ENCODE data around the gene CCDC63. TPM values are rescaled to one million over a fixed set of nuclear protein-coding genes. Genes with fewer than 3 reads are reported as not detected.

Gene CCDC63
- total and polyA plus RNA-seq, 4 donors = not detected

- Histone ChIP-seq H3K4me3 (ENCODE audit: low read depth, low read length) (no peak overlapping the region), H3K4me1 (ENCODE audit: control insufficient read depth, insufficient read depth, low read length) (no peaks in the 10 kb centered on the region), H3K27me3 (ENCODE audit: control insufficient read depth, insufficient read depth, low read length) (no peaks in the 10 kb centered on the region), H3K9me3 (ENCODE audit: control insufficient read depth, insufficient read depth, low read length) (no peaks in the 10 kb centered on the region), H3K36me3 (ENCODE audit: control insufficient read depth, insufficient read depth, low read length) (no peaks in the 10 kb centered on the region), H3K27ac (ENCODE audit: low read depth, low read length) (no peak overlapping the region)
- 76% methylated on average over 3 of the region's 3 CpGs for WGBS (ENCODE audit: insufficient coverage)
- no peak for DNase-seq (ENCODE audit: low read depth in 4 of 6, low spot score in 6 of 6)
These were observed 22.2 kb downstream of the CCDC63 start for GRCh38 chr12:110869026-110869425.

DNA sequence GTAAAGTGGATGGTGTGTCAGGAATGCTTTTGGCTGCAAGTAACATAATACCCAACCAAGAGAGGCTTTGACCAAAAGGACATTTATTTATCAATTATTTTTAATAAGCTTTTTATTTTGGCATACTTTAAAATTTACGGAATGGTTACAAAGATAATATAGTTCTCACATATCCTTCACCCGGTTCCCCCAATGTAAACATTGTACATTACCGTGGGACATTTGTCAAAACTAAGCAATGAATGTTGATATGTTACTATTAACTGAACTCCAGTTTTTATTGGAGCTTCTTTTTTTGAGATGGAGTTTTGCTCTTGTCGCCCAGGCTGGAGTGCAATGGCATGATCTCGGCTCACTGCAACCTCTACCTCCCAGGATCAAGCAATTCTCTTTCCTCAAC is 23.0 kb downstream of the CCDC63 start:
- Histone ChIP-seq H3K27ac (ENCODE audit: low read depth, low read length) (no peak overlapping the region), H3K4me3 (ENCODE audit: low read depth, low read length) (no peak overlapping the region), H3K4me1 (ENCODE audit: control insufficient read depth, insufficient read depth, low read length) (no peaks in the 10 kb centered on the region), H3K36me3 (ENCODE audit: control insufficient read depth, insufficient read depth, low read length) (no peaks in the 10 kb centered on the region), H3K9me3 (ENCODE audit: control insufficient read depth, insufficient read depth, low read length) (no peaks in the 10 kb centered on the region), H3K27me3 (ENCODE audit: control insufficient read depth, insufficient read depth, low read length) (no peaks in the 10 kb centered on the region)
- WGBS (ENCODE audit: insufficient coverage) = 100% methylated on average over 2 of the region's 5 CpGs
- DNase-seq (ENCODE audit: low read depth in 4 of 6, low spot score in 6 of 6) = no peak

GRCh38 chr12:110872100-110872499 is 25.3 kb downstream of the CCDC63 start:
- H3K4me1 ChIP-seq (ENCODE audit: control insufficient read depth, insufficient read depth, low read length) = no peaks in the 10 kb centered on the region
- H3K27ac ChIP-seq (ENCODE audit: low read depth, low read length) = no peak overlapping the region
- no peak overlapping the region for H3K4me3 ChIP-seq (ENCODE audit: low read depth, low read length)
- H3K27me3 ChIP-seq (ENCODE audit: control insufficient read depth, insufficient read depth, low read length) = no peaks in the 10 kb centered on the region
- 44% methylated on average over 1 of the region's 4 CpGs for WGBS (ENCODE audit: insufficient coverage)
- no peaks in the 10 kb centered on the region for H3K36me3 ChIP-seq (ENCODE audit: control insufficient read depth, insufficient read depth, low read length)
- no peak for DNase-seq (ENCODE audit: low read depth in 4 of 6, low spot score in 6 of 6)
- H3K9me3 ChIP-seq (ENCODE audit: control insufficient read depth, insufficient read depth, low read length) = peaks cover 2% of the 10 kb centered on the region

- Histone ChIP-seq H3K27ac (ENCODE audit: low read depth, low read length) (no peak overlapping the region), H3K36me3 (ENCODE audit: control insufficient read depth, insufficient read depth, low read length) (no peaks in the 10 kb centered on the region), H3K4me3 (ENCODE audit: low read depth, low read length) (no peak overlapping the region), H3K9me3 (ENCODE audit: control insufficient read depth, insufficient read depth, low read length) (peaks cover 2% of the 10 kb centered on the region), H3K4me1 (ENCODE audit: control insufficient read depth, insufficient read depth, low read length) (no peaks in the 10 kb centered on the region), H3K27me3 (ENCODE audit: control insufficient read depth, insufficient read depth, low read length) (no peaks in the 10 kb centered on the region)
- WGBS (ENCODE audit: insufficient coverage) = no CpG with 5 or more reads among the region's 2 CpGs
- DNase-seq (ENCODE audit: low read depth in 4 of 6, low spot score in 6 of 6) = no peak
These were observed 27.6 kb downstream of the CCDC63 start for GRCh38 chr12:110874351-110874750.

GRCh38 chr12:110874781-110875180 is 28.0 kb downstream of the CCDC63 start:
- Histone ChIP-seq H3K27ac (ENCODE audit: low read depth, low read length) (no peak overlapping the region), H3K27me3 (ENCODE audit: control insufficient read depth, insufficient read depth, low read length) (no peaks in the 10 kb centered on the region), H3K4me3 (ENCODE audit: low read depth, low read length) (no peak overlapping the region), H3K36me3 (ENCODE audit: control insufficient read depth, insufficient read depth, low read length) (no peaks in the 10 kb centered on the region), H3K4me1 (ENCODE audit: control insufficient read depth, insufficient read depth, low read length) (no peaks in the 10 kb centered on the region), H3K9me3 (ENCODE audit: control insufficient read depth, insufficient read depth, low read length) (peaks cover 2% of the 10 kb centered on the region)
- DNase-seq (ENCODE audit: low read depth in 4 of 6, low spot score in 6 of 6) = no peak

- Histone ChIP-seq H3K4me1 (ENCODE audit: control insufficient read depth, insufficient read depth, low read length) (no peaks in the 10 kb centered on the region), H3K4me3 (ENCODE audit: low read depth, low read length) (no peak overlapping the region), H3K27me3 (ENCODE audit: control insufficient read depth, insufficient read depth, low read length) (no peaks in the 10 kb centered on the region), H3K27ac (ENCODE audit: low read depth, low read length) (no peak overlapping the region), H3K36me3 (ENCODE audit: control insufficient read depth, insufficient read depth, low read length) (no peaks in the 10 kb centered on the region), H3K9me3 (ENCODE audit: control insufficient read depth, insufficient read depth, low read length) (peaks cover under 1% of the 10 kb centered on the region)
- 60% methylated on average over 2 of the region's 2 CpGs for WGBS (ENCODE audit: insufficient coverage)
- DNase-seq (ENCODE audit: low read depth in 4 of 6, low spot score in 6 of 6) = no peak
These were observed 33.9 kb downstream of the CCDC63 start for GRCh38 chr12:110880651-110881050.

GRCh38 chr12:110883251-110883650 is 36.5 kb downstream of the CCDC63 start:
- WGBS (ENCODE audit: insufficient coverage) = 100% methylated on average over 3 of the region's 4 CpGs
- no peak for DNase-seq (ENCODE audit: low read depth in 4 of 6, low spot score in 6 of 6)
- Histone ChIP-seq H3K4me3 (ENCODE audit: low read depth, low read length) (no peak overlapping the region), H3K27me3 (ENCODE audit: control insufficient read depth, insufficient read depth, low read length) (no peaks in the 10 kb centered on the region), H3K4me1 (ENCODE audit: control insufficient read depth, insufficient read depth, low read length) (peaks cover 4% of the 10 kb centered on the region), H3K27ac (ENCODE audit: low read depth, low read length) (no peak overlapping the region), H3K9me3 (ENCODE audit: control insufficient read depth, insufficient read depth, low read length) (no peaks in the 10 kb centered on the region), H3K36me3 (ENCODE audit: control insufficient read depth, insufficient read depth, low read length) (no peaks in the 10 kb centered on the region)

- DNase-seq (ENCODE audit: low read depth in 4 of 6, low spot score in 6 of 6) = peak in 1 of 6 donors; percentile 23
- Histone ChIP-seq H3K4me1 (ENCODE audit: control insufficient read depth, insufficient read depth, low read length) (peaks cover 4% of the 10 kb centered on the region), H3K4me3 (ENCODE audit: low read depth, low read length) (no peak overlapping the region), H3K9me3 (ENCODE audit: control insufficient read depth, insufficient read depth, low read length) (no peaks in the 10 kb centered on the region), H3K36me3 (ENCODE audit: control insufficient read depth, insufficient read depth, low read length) (no peaks in the 10 kb centered on the region), H3K27me3 (ENCODE audit: control insufficient read depth, insufficient read depth, low read length) (no peaks in the 10 kb centered on the region), H3K27ac (ENCODE audit: low read depth, low read length) (no peak overlapping the region)
- 57% methylated on average over 4 of the region's 6 CpGs for WGBS (ENCODE audit: insufficient coverage)
These were observed 38.5 kb downstream of the CCDC63 start for GRCh38 chr12:110885152-110885840.

DNA sequence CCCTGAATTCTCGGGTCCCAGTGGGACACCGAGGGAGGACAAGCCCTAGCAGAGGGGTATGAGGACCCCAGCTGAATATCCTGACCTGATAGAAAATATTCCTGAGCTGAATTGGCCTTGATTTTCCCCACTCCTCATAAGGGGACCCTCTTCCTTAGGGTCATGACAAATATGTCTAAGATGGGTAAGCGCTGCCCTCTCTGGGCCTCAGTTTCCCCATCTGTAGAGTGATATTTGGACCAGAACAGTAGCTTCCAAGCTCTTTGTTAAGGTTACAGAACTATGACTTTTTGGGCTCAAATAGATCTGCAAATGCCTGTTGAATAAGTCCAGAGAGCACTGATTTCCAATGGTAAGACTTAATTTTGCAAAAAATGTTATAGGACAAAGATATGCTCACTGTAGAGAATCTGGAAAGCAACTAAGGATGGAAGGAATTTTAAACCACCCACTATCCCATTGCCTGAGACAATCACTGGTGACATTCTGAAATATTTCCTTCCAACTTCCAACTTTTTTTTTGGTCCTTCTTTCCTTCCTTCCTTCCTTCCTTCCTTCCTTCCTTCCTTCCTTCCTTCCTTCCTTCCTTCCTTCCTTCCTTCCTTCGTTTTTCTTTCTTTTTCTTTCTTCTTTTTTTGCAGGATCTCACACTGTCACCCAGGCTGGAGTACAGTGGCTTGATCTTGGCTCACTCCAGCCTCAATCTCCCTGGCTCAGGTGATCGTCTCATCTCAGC is 41.6 kb downstream of the CCDC63 start:
- Histone ChIP-seq H3K27ac (ENCODE audit: low read depth, low read length) (no peak overlapping the region), H3K4me3 (ENCODE audit: low read depth, low read length) (no peak overlapping the region), H3K27me3 (ENCODE audit: control insufficient read depth, insufficient read depth, low read length) (no peaks in the 10 kb centered on the region), H3K36me3 (ENCODE audit: control insufficient read depth, insufficient read depth, low read length) (no peaks in the 10 kb centered on the region), H3K4me1 (ENCODE audit: control insufficient read depth, insufficient read depth, low read length) (peaks cover 4% of the 10 kb centered on the region), H3K9me3 (ENCODE audit: control insufficient read depth, insufficient read depth, low read length) (no peaks in the 10 kb centered on the region)
- WGBS (ENCODE audit: insufficient coverage) = 50% methylated on average over 2 of the region's 5 CpGs
- no peak for DNase-seq (ENCODE audit: low read depth in 4 of 6, low spot score in 6 of 6)

GRCh38 chr12:110889361-110889760 is 42.6 kb downstream of the CCDC63 start:
- no peaks in the 10 kb centered on the region for H3K9me3 ChIP-seq (ENCODE audit: control insufficient read depth, insufficient read depth, low read length)
- no peak for DNase-seq (ENCODE audit: low read depth in 4 of 6, low spot score in 6 of 6)
- no peaks in the 10 kb centered on the region for H3K27me3 ChIP-seq (ENCODE audit: control insufficient read depth, insufficient read depth, low read length)
- no peak overlapping the region for H3K4me3 ChIP-seq (ENCODE audit: low read depth, low read length)
- H3K36me3 ChIP-seq (ENCODE audit: control insufficient read depth, insufficient read depth, low read length) = no peaks in the 10 kb centered on the region
- 90% methylated on average over 9 of the region's 12 CpGs for WGBS (ENCODE audit: insufficient coverage)
- H3K27ac ChIP-seq (ENCODE audit: low read depth, low read length) = no peak overlapping the region
- peaks cover 5% of the 10 kb centered on the region for H3K4me1 ChIP-seq (ENCODE audit: control insufficient read depth, insufficient read depth, low read length)

Measured in spinal cord (tissue), 10 donors.